ENCODE measurements around the gene MMS19.
"Not testable (repeated sequence)": the region's sequence is repeated elsewhere in the genome, so short reads cannot be mapped to it uniquely, and the experiment has no call there.

Gene MMS19

DNA sequence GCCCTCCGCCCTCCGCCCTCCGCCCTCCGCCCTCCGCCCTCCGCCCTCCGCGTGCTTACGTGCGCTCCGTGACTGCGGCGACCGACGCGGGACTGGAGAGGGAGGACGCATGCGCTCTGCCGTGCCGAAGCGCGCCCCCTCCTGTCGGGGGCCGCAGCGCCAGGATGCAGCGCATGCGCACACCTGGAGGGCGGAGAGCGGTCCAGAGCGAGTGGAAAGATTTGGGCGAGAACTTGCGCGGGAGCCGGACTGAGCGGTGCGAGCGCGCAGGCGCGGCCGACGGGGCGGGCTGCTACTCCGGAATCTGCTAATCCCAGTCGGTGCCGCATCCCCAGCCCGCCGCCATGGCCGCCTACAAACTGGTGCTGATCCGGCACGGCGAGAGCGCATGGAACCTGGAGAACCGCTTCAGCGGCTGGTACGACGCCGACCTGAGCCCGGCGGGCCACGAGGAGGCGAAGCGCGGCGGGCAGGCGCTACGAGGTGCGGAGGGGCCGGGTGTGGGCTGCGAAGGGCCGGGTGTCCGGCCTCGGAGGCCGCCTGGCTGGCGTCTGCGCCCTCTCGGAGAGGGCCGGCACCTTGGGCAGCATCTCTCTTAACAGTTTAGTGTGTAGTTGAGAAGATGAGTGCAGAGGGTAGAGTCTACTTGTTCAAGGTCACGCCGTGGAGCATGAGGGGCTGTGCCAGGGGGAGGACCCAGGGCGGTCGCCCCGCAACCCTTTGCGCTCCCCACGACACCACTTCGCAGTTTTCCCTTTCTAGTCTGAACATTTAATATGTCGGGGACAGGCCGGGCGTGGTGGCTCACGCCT, 72.1 kb downstream of the MMS19 start, which contains the start of gene PGAM1:
Gene PGAM1 (plus strand): TSS at position 228 of the 812 bp plus-strand sequence. CDS start 117 bp downstream, at position 345.
- DNase-seq: peak; percentile 97

DNA sequence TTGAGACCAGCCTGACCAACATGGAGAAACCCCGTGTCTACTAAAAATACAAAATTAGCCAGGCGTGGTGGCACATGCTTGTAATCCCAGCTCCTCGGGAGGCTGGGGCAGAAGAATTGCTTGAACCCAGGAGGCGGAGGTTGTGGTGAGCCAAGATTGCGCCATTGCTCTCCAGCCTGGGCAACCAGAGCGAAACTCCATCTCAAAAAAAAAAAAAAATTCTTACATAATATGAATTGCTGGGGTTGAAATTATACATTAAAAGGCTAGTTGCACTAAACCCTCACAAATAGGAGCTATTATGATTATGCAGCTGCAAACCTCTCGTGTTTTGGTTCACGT, 74.5 kb downstream of the MMS19 start:
- DNase-seq: not testable (repeated sequence)

DNA sequence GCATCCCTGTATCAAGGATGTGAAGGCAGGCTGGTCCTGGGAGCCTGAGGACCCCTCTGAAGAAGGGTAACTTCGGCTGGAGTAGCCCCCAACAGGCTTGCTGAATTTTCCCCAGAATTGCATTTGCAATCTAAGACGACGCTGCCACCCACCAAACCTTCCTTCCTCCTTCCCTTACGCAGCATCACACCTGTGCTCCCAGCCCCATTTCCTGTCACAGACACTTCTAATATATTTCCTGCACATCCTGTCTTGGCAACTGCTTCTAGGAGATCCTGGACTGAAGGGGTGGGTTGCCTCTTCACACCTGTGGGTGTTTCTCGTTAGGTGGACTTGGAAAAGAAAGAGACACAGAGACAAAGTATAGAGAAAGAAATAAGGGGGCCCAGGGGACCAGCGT, 81.7 kb downstream of the MMS19 start:
- DNase-seq: no peak

DNA sequence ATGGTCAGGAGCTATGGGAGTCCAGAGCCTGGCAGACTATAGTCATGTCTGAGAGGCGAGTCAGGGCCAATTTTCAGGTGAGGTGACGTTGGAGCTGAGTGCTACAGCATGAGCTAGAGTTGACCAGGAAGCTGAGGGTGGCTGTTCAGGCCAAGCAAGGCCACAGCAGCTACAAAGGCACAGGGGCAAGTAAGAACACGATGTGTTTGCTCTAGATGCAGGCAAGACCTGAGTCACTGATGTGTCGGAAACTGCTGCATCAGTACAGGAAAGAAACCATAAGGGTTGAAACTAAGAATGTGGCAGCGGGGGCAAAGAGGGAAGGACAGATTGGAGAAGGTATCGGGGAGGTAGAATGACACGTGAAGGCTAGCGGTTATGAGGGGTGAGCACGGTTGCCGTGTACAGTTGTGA, 85.3 kb downstream of the MMS19 start:
- DNase-seq: no peak

DNA sequence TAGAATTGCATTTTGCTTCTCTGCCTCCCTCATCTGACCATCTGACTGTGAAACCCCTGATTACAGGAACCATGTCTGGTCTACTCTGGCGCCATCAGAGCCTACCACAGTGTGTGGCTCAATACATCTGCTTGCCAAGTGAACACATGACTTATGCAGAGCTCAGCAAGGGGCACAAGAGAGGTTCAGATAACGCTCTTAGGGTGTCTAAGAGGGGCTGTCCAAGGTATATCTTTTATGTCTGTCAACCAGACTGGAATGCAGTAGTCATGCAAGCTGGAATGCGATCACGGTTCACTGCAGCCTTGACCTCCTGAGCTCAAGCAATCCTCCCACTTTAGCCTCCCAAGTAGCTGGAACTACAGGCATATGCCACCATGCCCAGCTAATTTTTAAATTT, 86.8 kb downstream of the MMS19 start:
- DNase-seq: no peak

DNA sequence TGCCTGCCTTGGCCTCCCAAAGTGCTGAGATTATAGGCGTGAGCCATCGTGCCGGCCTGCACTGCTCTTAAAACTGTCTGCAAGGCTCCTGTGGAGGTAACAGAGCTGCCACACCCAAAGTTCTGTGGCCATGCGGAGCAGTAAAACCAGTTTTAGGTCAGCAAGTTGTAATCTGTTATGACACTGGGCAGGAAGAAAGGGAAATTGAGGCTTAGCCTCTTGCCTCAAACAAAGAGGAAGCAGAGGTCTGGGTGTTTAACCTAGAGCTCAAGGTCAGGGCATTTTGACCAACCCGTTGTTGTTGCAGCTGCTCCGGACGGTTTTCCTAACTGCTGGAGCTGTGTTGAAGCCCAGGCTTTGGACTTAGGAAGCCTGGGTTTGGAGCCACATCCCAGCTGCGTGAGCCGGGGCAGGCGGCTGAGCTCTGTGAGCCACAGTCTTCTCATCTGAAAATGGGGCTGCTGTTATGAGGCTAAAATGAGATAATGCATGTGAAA, 89.7 kb downstream of the MMS19 start:
- DNase-seq: no peak

Data from left hindlimb (tissue), 1 donor.